T1000 (cell line): ENCODE data around the gene FCRL1.

ENCODE experiments used
- DNase-seq: peaks from one replicate; lab custom pipeline; 2025; ENCODE audit warnings: mixed read lengths; lab: John Stamatoyannopoulos, UW

FCRL1 gene

GRCh38 chr1:157799996-157800395 is 19.9 kb downstream of the FCRL1 start:
- no peak for DNase-seq

GRCh38 chr1:157798211-157798610 is 21.7 kb downstream of the FCRL1 start:
- DNase-seq, result no peak

- no peak for DNase-seq
These were observed 34.7 kb downstream of the FCRL1 start for GRCh38 chr1:157785248-157785647.

- DNase-seq, result no peak
These were observed 35.1 kb downstream of the FCRL1 start for GRCh38 chr1:157784801-157785200.

- no peak for DNase-seq
These were observed 37.0 kb downstream of the FCRL1 start for GRCh38 chr1:157782931-157783330.

GRCh38 chr1:157781048-157781447 is 38.9 kb downstream of the FCRL1 start:
- DNase-seq, result no peak

- DNase-seq, result no peak
These were observed 42.9 kb downstream of the FCRL1 start, which contains the start of gene FCRL2 for GRCh38 chr1:157776971-157777391. TSS of gene FCRL2 (minus strand) at chr1:157777132. CDS start at chr1:157777073, 59 bp downstream.

GRCh38 chr1:157775101-157775870 is 44.6 kb downstream of the FCRL1 start:
- DNase-seq, result no peak

GRCh38 chr1:157774412-157774811 is 45.5 kb downstream of the FCRL1 start:
- DNase-seq, result no peak

- no peak for DNase-seq
These were observed 46.2 kb downstream of the FCRL1 start for GRCh38 chr1:157773493-157774350.

GRCh38 chr1:157771661-157772425 is 48.1 kb downstream of the FCRL1 start:
- DNase-seq, result no peak

GRCh38 chr1:157770442-157771043 is 49.4 kb downstream of the FCRL1 start:
- no peak for DNase-seq

GRCh38 chr1:157766792-157767191 is 53.1 kb downstream of the FCRL1 start:
- DNase-seq, result no peak

- no peak for DNase-seq
These were observed 61.9 kb downstream of the FCRL1 start for GRCh38 chr1:157758018-157758417.

GRCh38 chr1:157753611-157754010 is 66.3 kb downstream of the FCRL1 start:
- DNase-seq, result no peak

- DNase-seq, result no peak
These were observed 68.6 kb downstream of the FCRL1 start for GRCh38 chr1:157751283-157751682.

GRCh38 chr1:157748262-157748817 is 71.6 kb downstream of the FCRL1 start:
- no peak for DNase-seq
